Astrocyte (in vitro differentiated cells and primary cell): ENCODE results near the gene LDLRAD4.

Experiments used
- EZH2 ChIP-seq: IDR thresholded peaks from 2 replicates; pipeline ENCODE4 v1.6.1; 2012; ENCODE audit warnings: mild to moderate bottlenecking, low read length, inconsistent platforms; ENCODE audit not compliant: insufficient read depth
- TF ChIP-seq, protein P1 (sequence below): IDR thresholded peaks from 2 replicates; pipeline ENCODE4 v1.5.1; 2011; ENCODE audit warnings: low read depth, mild to moderate bottlenecking, inconsistent platforms, low read length, moderate library complexity; ENCODE audit not compliant: insufficient read depth

DNA sequence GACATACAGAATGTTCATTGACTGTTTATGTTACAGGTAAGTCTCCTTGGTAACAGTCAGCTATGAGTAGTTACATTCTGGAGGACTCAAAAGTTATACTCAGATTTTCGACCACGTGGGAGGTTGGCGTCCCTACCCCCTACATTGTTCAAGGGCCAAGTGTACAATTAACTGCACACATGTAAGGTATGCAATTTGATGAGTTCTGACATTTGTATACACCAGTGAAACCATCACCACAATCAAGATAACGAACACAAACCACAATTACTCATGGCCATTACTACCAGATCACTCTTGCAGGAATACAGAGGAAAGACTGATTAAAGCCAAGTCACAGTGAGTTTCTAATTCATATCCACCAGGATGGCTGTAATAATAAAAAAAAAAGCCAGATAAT lies 39.6 kb upstream of the LDLRAD4 start:
- TF ChIP-seq, protein P1, sequence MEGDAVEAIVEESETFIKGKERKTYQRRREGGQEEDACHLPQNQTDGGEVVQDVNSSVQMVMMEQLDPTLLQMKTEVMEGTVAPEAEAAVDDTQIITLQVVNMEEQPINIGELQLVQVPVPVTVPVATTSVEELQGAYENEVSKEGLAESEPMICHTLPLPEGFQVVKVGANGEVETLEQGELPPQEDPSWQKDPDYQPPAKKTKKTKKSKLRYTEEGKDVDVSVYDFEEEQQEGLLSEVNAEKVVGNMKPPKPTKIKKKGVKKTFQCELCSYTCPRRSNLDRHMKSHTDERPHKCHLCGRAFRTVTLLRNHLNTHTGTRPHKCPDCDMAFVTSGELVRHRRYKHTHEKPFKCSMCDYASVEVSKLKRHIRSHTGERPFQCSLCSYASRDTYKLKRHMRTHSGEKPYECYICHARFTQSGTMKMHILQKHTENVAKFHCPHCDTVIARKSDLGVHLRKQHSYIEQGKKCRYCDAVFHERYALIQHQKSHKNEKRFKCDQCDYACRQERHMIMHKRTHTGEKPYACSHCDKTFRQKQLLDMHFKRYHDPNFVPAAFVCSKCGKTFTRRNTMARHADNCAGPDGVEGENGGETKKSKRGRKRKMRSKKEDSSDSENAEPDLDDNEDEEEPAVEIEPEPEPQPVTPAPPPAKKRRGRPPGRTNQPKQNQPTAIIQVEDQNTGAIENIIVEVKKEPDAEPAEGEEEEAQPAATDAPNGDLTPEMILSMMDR = no peak
- TF ChIP-seq EZH2 = no peak
